NCI-H748 (cell line): ENCODE results near the gene DLG5.

ENCODE experiments used
- DNase-seq: peaks from one replicate; lab custom pipeline; 2025; ENCODE audit not compliant: unreplicated experiment; lab: John Stamatoyannopoulos, UW

The DLG5 gene

DNA sequence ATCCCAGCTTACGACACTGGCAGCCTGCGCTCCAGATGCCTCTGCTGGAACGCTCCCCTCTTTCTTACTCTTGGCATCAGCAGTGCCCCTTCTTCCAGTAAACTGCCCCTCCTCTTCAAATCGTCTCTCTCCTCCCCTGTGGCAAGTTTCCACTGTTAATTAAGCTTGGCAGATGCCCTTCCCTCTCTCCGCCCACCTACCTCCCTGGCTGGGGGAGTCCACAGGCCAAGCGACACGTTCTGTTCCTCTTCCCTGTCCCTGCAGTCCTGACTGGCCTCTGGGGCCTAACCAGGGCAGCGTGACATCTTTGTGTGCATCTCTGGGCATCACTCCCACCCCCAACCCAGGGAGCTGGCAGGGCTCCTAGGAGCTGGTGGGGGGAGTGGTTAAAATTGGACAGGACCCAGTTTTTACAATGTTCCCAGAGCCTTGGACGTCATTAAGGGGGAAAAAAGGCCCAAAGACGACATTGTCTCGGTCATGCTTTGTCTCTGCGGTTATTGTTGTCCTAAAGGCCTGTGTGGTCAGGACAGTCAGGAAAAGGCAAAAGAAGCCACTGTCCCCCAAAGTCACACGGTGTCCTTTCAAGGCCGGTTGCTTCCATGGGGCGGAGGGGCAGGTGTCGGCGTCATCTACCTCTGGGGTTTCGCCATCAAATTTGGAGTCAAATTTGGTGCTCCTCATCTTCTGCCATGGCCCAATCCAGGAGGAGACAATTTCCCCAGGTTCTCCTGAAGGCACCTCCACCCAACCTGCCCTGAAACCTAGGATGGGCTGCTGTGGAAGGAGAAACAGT is 54.2 kb downstream of the DLG5 start:
- no peak for DNase-seq

DNA sequence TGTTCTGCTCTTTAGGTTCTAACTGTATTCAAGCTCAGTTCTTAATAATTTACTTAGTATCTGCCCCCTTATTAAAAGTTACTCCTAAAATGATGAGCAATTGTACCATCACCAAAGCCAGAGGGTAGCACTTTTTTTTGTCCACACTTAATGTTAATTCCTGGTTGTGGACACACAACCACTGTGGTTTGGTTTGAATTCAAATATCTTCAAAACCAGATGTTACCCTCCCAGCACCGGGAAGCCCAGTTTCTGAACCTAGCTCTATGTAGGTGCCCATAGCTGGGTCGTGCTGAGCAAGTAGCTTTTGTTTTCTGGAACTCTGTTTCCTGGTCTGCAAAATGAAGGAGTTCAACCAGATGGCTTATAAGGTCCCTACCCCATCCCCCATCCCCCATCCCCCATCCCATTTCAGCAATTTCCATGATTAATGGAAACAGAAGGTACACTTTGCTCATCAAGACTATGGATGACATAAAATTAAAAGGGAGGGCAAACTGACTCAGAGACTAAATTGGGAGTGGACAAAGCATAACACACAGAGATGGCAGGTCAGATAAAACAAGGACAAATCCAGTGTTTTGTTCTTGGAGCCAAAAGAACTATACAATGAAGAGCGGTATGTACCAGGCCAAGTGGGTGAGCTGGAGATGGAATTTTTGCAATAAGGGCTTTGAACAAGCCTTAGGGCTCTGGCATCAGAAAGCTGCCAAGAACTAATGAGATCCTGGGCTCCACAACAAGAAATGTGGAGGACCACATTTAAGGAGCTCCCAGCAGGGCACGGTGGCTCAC is 56.7 kb downstream of the DLG5 start:
- no peak for DNase-seq

DNA sequence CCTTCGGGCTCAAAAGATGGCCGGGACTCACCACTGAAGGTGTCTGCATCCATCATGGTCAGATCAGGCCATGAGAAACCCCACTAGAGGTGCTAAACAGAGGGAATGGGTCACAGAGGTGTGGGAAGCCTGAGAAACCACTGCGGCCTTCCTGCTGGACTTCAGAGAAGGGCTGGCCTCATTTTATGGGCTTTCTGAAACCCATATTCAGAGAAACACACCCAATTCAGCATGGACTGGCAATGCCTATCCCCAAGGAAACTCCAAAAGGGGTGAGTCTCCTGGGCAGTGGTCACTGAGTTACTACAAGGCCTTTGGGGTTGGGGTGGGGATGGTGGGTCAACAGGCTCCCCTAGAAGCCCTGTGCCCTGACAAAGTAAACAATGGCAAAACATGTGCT is 58.0 kb downstream of the DLG5 start:
- no peak for DNase-seq

DNA sequence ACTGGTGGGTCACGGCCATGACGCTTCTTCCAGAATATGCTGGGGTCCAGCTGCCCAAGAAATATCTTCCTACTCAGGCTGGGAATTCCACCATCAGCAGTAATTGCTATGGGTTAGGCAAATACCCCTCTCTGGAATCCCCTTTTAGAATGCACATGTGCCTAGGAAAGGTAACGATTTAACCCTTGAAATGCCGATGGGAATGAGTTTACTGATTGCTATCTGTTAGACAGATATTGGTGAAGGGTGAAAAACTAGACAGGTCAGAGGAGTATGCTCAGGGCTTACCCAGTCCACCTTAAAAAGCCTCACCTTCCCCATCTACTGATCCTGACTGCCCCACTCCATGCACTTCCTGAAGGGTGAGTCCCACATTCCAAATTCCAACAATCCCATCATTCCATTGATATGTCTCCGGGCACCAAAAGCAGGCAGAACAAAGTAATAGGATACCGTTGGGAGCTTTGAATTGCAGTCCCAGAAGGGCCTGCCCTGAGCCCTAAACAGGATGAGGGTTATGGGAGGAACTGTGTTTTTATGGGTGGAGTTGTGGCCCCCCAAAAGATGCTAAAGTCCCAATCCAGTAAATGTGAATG is 59.3 kb downstream of the DLG5 start:
- no peak for DNase-seq

DNA sequence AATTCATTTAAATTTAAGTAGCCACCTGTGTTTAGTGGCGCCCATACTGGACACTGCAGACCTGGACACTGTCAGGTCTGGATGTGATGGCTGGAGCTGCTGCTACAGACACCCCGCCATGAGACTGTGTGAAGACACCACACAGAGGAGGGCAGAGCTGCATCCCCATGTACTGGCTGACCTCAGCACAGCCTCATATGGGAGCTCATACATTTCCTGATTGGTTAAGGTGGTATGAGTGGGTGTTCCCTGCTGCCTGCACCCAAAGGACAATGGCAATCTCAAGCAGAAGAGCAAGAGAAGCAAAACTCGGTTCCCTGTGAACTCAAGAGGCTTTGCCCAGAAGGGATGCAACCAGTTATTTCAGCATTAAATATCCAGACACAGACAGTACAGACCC is 60.0 kb downstream of the DLG5 start:
- no peak for DNase-seq

DNA sequence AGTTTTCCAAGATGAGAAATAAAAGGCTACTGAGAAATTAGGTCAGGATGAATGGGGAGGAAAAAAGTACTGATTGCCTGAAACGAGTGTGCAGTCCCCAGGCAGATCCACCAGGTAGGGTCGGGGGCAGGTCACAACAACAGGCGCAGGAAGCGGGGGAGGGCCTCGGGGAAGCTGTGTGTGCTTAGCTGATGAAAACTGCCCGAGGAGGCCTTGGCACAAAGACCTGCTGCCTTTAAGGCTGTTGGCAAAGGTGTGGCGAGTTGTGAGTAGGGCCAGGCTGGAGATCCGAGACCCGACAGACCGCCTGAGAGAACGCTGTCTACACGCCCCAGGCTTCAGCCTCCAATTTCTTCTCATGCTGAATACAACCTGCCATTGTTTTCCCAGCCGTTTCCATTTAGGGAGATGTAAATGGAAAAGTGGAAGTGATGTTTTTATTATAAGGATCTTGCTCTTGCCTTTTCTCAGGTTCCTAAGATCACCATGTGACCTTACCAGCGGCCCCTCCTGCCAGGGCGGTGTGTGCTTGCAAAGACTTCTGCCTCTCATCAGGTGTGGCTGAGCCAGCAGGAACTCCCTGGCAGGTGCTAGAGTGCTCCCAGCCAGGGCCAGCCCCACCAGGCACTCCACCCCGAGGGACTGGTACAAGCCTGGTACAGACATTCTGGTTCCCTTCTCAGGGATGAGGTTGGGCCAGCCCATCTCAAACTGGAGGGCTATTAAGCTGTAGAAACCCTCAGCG is 60.8 kb downstream of the DLG5 start:
- no peak for DNase-seq

DNA sequence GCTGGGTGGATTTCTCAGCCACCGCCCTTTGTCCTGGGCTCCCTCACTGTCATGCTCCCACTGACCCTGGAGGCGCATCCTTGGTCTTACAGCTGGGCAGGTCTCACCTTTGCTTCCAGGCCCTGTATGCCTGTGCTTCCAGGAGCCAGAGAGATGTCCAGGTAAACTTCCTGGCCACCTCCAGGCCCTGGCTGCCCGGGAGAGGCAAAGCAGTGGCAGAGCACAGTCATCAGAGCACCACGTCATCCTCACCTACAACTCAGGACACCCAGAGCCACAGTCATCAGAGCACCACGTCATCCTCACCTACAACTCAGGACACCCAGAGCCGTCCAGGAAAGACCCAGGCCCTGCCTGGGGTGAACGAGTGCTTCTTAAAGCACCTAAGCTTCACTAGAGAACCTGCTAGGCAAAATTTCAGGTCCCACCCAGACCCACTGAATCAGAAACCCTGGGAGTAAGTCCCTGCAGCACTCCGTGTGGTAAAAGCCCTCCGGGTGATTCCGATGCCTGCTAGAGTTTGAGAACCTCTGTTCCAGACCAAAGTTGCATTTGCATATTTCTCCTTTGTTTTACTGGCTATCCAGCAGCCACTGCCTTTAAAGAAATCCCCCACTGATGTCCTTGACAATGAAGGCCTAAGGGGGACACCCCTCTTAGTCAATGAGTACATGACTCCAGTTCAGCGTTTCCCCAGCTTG is 62.3 kb downstream of the DLG5 start:
- DNase-seq: no peak

DNA sequence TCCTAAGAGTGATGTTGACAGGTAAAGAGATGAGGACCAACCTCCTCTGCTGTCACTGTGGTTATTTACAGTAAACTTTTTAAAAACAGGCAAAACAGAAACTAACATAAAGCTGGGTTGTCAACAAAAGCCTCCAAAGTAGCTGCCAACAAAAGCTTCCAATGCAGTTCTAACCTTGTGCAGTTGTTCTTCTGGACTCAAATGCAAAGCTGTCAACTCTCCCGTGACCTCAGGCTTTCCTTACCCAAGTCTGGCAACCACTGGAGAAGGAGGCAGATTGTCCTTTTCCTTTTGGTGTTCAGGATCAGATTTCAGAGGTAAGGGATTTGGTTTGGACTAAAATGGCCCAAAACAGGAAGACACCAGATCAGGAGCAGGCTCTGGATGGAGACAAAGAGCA is 63.1 kb downstream of the DLG5 start:
- no peak for DNase-seq

DNA sequence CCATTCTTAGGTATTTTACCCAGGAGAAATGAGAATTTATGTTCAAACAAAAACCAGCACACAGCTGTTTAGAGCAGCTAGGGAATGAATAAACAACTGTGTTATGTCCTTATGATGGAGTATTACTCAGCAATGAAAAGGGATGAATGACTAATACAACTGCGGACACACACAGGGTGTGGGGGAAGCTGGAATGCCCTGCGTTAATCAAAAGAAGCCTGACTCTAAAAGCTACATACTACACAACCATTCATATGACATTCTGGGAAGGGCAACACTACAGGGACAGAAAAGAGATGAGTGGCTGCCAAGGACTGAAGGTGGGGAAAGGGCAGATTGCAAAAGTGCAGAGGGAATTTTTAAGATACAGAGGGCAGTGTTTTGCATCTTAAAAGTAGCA is 64.0 kb downstream of the DLG5 start:
- no peak for DNase-seq

DNA sequence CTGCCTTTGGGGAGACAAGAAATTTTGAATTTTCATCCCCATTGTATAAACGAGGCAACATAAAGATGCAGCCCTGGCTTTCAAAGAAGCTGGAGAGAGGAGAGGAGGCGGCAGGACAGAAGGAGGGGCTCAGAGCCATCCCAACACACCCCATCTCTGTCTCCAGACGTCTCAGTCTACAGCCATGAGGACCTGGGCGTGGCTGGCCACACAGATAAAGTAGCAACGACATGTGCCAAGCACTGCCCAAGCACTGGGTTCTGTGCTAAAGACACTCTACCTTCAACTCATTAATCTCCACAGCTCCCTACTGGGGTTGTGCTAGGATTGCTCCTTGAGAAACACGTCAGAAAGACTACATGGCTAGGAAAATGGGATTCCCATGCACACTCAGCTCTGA is 65.2 kb downstream of the DLG5 start:
- DNase-seq: no peak

DNA sequence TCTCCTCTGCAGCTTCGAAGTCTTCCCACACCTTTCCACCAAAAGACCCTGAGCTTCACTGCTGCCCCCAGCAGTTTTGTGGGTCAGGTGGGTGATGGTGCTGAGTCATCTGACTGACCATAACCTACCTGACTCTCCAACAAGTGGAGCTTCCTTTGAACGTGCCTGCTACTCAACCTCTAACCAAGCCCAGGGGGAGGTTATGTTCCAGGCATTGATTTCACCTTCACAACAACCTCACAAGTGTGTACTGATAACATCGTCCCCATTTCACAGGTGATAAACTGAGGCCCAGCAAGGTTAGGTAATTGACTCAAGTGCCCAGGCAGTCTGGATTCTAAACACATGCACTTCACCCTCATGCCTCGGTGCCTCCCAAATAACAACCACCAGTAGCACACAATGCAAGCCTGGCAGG is 66.7 kb downstream of the DLG5 start:
- DNase-seq: no peak

DNA sequence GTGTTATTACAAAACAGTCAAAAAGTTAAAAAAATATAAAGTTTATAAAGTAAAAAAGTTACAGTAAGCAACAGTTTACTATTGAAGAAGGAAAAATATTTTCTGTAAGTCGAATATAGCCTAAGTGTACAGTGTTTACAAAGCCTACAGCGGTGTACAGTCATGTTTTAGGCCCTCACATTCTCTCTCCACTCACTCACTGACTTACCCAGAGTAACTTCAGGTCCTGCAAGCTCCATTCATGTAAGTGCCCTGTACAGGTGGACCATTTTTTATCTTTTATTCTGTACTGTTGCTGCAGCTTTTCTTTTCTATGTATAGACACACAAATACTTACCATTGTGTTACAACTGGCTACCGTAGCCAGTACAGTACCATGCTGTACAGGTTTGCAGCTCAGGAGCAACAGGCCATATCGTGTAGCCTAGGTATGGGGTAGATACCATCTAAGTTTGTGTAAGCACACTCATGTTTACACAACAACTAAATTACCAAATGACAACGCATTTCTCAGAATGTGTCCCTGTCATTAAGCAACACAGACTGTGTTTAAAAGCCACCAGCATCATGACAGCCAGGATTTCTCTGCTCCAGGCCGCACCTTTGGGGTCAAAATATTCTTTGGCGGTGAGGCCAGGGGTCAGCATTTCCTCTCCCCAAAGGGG is 67.2 kb downstream of the DLG5 start:
- no peak for DNase-seq

DNA sequence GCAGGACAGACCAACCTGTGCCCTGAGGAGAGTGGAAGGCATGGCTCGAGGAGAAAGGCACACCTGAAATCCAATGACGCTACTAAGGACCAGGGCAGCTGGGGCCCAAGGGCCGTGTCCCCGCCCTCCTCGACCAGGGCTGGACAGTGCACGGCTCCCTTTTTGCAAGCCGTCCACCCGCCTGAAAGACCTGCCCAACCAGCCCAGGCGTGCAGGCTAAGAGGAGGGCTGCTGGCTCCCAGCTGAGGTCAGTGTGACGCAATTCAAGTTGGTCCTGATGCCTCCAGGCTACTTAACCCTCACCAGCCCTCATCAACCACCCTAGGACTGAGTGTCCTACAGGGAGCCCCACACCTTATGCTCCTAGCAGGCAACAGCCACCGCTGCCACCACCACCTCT is 69.3 kb downstream of the DLG5 start:
- no peak for DNase-seq

DNA sequence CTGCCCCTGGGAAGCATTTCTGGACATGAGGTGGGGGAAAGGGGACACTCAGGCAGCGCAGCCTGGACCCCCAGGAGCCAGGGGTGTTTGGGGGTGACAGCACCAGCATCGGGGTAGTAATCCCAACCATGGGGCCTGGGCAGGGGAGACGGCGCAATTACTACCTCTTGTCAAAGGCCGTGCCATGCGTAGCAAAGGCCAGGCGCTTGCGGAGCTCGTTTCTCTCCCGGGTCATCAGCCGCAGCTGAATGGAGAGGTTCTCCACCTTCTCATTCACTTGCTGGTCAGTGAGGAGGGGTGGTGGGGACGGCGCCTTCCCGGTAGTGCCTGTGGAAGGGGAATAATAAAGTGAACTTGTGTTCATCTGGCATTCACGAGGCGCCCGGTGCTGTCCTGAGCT is 70.0 kb downstream of the DLG5 start:
- no peak for DNase-seq

DNA sequence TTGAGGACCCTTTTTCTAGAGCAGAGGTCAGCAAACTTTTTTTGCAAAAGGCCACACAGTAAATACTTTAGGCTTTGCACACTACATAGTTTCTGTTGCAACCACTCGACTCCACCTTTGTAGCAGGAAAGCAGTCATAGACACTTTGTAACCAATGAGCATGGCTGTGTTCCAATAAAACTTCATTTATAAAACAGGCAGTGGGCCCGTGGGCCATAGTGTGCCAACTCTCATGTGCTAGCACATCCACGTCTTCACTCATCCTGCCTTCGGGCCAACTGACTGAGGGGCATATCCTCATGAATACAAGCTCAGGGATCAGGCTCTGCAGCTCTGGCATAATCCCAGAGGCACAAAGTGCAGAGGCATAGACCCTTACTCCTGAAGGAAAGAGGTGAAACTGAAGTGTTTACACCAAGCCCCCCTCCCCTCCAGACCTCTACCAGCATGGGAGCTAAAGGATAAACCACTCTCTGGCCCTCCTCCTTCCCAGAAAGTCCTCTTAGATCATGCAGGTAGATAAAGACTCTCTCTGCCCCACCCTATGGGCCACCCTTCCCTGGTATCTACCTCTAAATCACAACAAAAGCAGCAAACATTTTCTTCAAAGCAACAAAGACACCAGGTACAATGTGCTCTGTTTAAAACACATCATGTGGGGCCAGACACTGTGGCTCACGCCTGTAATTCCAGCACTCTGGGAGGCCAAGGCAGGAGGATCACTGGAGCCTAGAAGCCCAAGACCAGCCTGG is 71.0 kb downstream of the DLG5 start:
- DNase-seq: no peak

DNA sequence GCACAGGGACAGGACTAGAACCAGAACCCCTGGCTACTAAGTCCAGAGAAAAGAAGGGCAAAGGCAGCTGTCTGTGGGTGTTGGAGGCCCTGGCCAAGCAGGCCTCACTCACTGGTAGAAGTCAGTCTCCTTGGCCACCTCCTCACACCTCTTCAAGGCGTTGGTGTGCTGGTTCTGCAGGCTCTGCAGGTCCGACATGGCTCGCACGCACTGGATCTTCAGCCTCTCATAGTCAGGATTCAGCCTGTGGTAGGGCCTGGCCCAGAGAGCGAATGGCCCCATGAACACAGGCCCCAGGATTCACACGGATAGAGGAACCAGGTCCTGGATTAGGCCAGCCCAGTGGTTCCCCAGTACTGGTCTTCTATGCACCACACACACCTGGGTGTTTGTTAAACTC is 72.4 kb downstream of the DLG5 start:
- no peak for DNase-seq

DNA sequence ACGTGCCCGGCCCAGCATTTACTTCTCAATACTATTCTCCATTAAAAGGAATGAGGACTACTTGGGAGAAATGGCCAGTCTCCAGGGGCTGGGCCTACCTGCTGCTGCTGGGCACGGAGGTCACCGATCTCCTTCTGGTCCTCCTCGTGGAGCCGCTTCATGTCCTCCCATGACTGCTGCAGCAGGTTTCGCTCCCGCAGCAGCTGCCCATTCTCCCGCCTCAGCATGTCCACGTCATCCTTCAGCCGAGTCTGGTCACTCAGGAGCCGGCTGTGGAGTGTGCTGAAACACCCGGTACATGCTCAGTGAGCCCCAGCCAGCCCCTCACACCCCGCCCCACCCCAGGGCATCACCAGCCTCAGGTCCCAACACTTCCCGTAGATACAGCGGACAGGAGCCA is 73.3 kb downstream of the DLG5 start:
- DNase-seq: no peak

DNA sequence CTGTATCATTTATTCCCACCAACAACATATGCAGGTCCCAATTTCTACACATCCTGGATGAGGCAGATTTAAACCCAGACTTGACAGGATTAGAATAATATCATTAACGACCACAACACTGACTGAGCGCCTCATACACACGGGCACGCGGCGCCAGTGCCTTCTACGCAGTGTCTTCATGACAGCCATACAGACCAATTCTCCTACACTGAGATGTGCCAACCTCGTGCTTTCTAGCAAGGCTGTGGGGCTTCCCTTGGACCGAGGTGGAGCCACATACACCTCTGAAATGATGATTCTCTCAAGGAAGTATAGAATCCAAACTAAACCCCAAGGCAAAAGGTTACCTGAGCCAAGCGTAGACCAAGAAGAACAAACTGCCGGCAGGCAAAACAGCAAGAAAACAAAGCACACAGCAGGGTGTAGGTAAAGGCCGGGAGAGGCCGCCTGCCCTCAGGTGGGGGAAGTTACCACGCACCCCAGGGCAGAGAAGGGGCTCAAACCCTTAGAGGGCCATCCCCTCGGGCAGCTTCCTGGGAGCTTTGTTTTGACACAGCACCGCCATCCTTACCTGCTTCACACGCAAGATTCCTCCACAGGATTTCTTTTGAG is 75.8 kb downstream of the DLG5 start:
- no peak for DNase-seq

DNA sequence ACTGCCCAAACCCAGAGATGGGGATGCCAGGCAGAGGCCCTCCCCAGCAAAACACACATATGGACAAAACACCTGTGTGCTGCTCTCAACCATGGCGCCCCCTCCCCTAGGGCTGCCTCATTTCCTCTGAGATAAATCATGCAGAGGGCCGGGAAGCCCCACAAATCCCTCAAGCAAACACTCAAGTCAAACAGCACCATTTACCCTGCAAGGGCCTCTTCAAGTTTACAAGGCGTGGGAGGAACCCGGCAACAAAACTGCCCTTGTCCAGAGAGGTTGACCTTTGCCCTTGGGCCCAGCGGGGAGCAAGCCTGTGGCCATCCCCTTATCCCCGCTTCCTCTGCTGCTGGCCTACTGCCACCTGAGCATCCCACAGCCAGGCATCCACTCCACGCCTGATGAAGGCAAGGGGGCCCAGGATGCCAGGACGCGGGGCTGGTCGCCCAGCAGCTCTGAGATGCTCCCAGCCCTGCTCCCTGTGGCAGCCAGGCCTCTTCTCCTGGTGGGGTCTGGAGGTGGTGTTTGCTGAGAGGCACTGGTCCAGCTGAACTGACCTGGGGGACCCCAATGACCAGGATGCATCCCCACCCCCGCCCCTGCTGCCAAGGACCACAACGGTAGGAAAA is 77.4 kb downstream of the DLG5 start:
- peak; percentile 9 for DNase-seq
